Heart left ventricle (tissue), 16 donors: ENCODE data around the gene UCKL1. TPM values are rescaled to one million over a fixed set of nuclear protein-coding genes. Genes with fewer than 3 reads are reported as not detected.

Source experiments
- ATAC-seq, 4 donors: fragments of 200-7000 bp; cut with Tn5 transposase; one replicate each; pipeline ENCODE4 v1.9.1; 2020 to 2022; ENCODE audit warnings: moderate library complexity in 4 of 4, mild to moderate bottlenecking in 3 of 4, moderate number of reproducible peaks in 1 of 4
- DNase-seq, 5 donors: peaks; one replicate each; pipeline ENCODE4 v3.0.0-alpha.2; 2020
- H3K27ac ChIP-seq, 12 donors: fragments of 200-600 bp; sonication (generic) in 4 of 12; one replicate each; pipeline versions ENCODE4 v1.5.0 to v1.8.0; 2016 to 2022; ENCODE audit warnings: mild to moderate bottlenecking in 2 of 12
- H3K27me3 ChIP-seq, 9 donors: fragments of 200-600 bp; sonication (generic) in 2 of 9; one replicate each; pipeline versions ENCODE4 v1.5.1 to v1.8.0; 2016 to 2022; ENCODE audit warnings: mild to moderate bottlenecking in 3 of 9
- H3K36me3 ChIP-seq, 9 donors: fragments of 200-600 bp; sonication (generic) in 2 of 9; one replicate each; pipeline versions ENCODE4 v1.5.0 to v1.8.0; 2018 to 2022; ENCODE audit warnings: mild to moderate bottlenecking in 2 of 9
- H3K4me1 ChIP-seq, 12 donors: fragments of 200-600 bp; sonication (generic) in 4 of 12; one replicate each; pipeline versions ENCODE4 v1.5.0 to v1.8.0; 2016 to 2022; ENCODE audit warnings: mild to moderate bottlenecking in 3 of 12
- H3K4me3 ChIP-seq, 12 donors: fragments of 200-600 bp; sonication (generic) in 4 of 12; one replicate each; pipeline versions ENCODE4 v1.5.0 to v1.8.0; 2017 to 2022; ENCODE audit warnings: mild to moderate bottlenecking in 9 of 12, moderate library complexity in 4 of 12
- H3K9me3 ChIP-seq, 12 donors: fragments of 200-600 bp; sonication (generic) in 4 of 12; one replicate each; pipeline versions ENCODE4 v1.5.0 to v1.8.0; 2016 to 2022; ENCODE audit warnings: mild to moderate bottlenecking in 1 of 12
- POLR2A ChIP-seq, 2 donors: fragments of 450-650 bp; IDR thresholded peaks; one replicate each; pipeline ENCODE4 v1.6.1; 2017; ENCODE audit warnings: antibody characterized with exemption in 2 of 2, mild to moderate bottlenecking in 2 of 2, moderate library complexity in 2 of 2
- WGBS, 4 donors: extraction: QIAGEN DNeasy Blood & Tissue Kit in 2 of 4; methylation state at CpG; one replicate each; pipeline versions ENCODE4 v1.1.5 to v1.1.7; 2013 to 2018; 5-methylcytosine and 5-hydroxymethylcytosine counted together
- intact Hi-C, 10 donors: fragments of 100-400 bp; cut with DNase I; formaldehyde crosslinking; loops; one replicate each; pipeline versions ENCODE4 v1.11.1 to v1.14.2; 2022
- polyA plus RNA-seq, 2 donors: library from polyadenylated mRNA; stranded (reverse); fragments of 200-250 nt; gene quantifications; one replicate each; pipeline ENCODE4 v1.2.3, GENCODE V29; 2013
- total RNA-seq, 9 donors: library from RNA; depleted of rRNA in 2 of 9; stranded (reverse); fragments of >200 nt in 2 of 9; fragmentation: NEBNext Ultra II Directional in 3 of 9; extraction: Animal tissue kit (Norgen Biotek cat#: 25700) in 3 of 9; gene quantifications; one replicate each; pipeline versions ENCODE4 v1.1.0 to v1.2.4, GENCODE V29; 2016 to 2023
- TF ChIP-seq, protein P1 (sequence below), 12 donors: fragments of 200-600 bp; sonication (generic) in 4 of 12; IDR thresholded peaks; one replicate each; pipeline versions ENCODE4 v1.5.0 to v1.8.0; 2018 to 2022; ENCODE audit warnings: antibody characterized with exemption in 12 of 12, mild to moderate bottlenecking in 5 of 12
- donor health status: ischemic (EF 13 %, LVEDD 7.1; RV severe dilation, severe dysfunction).
- donor health status: healthy with polysubstance abuse.
- donor health status: DM: no; HTN: yes; CAD: no.
- donor health status: DM: no; HTN: no; CAD: no.
- donor health status: ischemic (EF 25% LVEDD 6.9; RV normal size, moderate dysfunction).
- donor health status: ischemic (EF 25% LVEDD 5.7; RV mildly dilated, moderate dysfunction).
- donor health status: healthy.
- donor health status: DM: yes; HTN: yes; CAD: no.
- donor health status: ischemic (EF 35%, LVEDD 5.7; RV mildly dilated, moderate dysfunction).
- donor health status: nonischemic (EF 11% LVEDD 7.7; RV severe dilation, severe dysfunction).
- donor health status: DM: yes; HTN: yes; CAD: no.
- donor health status: PGD.
- donor health status: ischemic (EF 29% LVEDD 5.4; RV normal size, mild dysfunction).
- donor health status: nonischemic (EF 23%, LVEDD 6.1; RV moderate dilation, normal function).

UCKL1 gene
- total and polyA plus RNA-seq, 11 donors: 27.7 to 49.7 (median 37.5) TPM

DNA sequence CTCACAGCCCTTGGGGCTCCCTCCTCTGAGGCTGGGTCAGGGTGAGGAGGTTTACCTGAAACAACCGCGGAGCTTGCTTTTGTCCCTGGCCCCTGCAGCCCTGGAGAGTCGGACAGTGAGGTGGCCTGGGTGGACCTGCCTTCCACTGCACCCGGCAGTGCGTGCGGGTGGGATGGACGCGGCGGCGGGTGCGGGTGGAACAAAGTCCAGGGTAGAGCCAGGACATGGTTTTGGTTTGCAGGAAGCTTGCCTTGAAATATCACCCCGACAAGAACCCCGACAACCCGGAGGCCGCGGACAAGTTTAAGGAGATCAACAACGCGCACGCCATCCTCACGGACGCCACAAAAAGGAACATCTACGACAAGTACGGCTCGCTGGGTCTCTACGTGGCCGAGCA is 27.1 kb downstream of the UCKL1 start:
- DNase-seq: no peak
- Histone ChIP-seq H3K9me3 (no peaks in the 10 kb centered on the region), H3K27me3 (no peaks in the 10 kb centered on the region), H3K36me3 (peaks cover 0 to 82% (median 58%) of the 10 kb centered on the region in 9 donors), H3K4me1 (peaks cover 0 to 28% (median 4%) of the 10 kb centered on the region in 12 donors), H3K4me3 (no peak overlapping the region), H3K27ac (no peak overlapping the region)
- WGBS, 4 donors: 95 to 97% (median 96%) methylated on average over 25 to 26 of the region's 26 CpGs
- intact Hi-C loops: no loop called here
- TF ChIP-seq POLR2A (IDR thresholded peaks at IDR 0.05): no peak
- TF ChIP-seq, protein P1, sequence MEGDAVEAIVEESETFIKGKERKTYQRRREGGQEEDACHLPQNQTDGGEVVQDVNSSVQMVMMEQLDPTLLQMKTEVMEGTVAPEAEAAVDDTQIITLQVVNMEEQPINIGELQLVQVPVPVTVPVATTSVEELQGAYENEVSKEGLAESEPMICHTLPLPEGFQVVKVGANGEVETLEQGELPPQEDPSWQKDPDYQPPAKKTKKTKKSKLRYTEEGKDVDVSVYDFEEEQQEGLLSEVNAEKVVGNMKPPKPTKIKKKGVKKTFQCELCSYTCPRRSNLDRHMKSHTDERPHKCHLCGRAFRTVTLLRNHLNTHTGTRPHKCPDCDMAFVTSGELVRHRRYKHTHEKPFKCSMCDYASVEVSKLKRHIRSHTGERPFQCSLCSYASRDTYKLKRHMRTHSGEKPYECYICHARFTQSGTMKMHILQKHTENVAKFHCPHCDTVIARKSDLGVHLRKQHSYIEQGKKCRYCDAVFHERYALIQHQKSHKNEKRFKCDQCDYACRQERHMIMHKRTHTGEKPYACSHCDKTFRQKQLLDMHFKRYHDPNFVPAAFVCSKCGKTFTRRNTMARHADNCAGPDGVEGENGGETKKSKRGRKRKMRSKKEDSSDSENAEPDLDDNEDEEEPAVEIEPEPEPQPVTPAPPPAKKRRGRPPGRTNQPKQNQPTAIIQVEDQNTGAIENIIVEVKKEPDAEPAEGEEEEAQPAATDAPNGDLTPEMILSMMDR (IDR thresholded peaks at IDR 0.05): no peak
- no peak for ATAC-seq

DNA sequence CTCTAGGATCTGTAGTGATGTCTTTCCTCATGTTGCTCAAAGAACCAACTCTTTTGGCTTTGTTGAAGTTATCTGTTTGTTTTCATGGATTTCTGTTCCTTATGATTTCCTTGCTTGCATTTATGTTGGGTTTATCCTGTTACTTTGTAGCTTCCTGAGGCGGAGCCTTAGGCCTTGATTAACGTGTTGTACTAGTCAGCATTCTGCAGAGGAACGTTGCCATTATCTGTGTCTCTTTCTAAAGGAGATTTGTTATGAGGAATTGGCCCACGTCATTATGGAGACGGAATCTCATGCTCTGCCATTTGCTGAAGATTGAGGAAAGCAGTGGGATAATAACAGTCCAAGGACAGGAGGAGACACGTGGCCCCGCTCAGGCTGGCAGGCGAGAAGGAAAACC is 29.9 kb downstream of the UCKL1 start:
- no peaks in the 10 kb centered on the region for H3K9me3 ChIP-seq
- TF ChIP-seq, protein P1 (IDR thresholded peaks at IDR 0.05): no peak
- WGBS, 4 donors: 74 to 78% (median 75%) methylated on average over 8 of the region's 8 CpGs
- no peak overlapping the region for H3K27ac ChIP-seq
- DNase-seq (no peak), ATAC-seq (no peak)
- H3K27me3 ChIP-seq: no peaks in the 10 kb centered on the region
- H3K36me3 ChIP-seq: peaks cover 0 to 64% (median 44%) of the 10 kb centered on the region in 9 donors
- H3K4me1 ChIP-seq: peaks cover 0 to 21% (median 4%) of the 10 kb centered on the region in 12 donors
- intact Hi-C loops: no loop called here
- no peak overlapping the region for H3K4me3 ChIP-seq

DNA sequence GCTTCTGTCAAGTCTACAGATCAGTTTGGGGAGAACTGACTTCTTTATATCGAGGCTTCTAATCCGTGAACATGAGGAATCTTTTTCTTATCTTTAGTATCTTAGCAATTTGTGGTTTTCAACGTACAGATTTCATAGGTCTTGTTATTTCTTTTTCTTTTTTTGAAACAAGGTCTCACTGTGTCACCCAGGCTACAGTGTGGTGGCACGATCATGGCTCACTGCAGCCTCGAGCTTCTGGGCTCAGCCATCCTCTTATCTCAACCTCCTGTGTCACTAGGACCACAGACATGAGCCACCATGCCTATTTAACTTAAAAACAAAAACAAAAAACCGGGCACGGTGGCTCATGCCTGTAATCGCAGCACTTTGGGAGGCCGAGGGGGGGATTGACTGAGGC is 32.0 kb downstream of the UCKL1 start:
- TF ChIP-seq, protein P1 (IDR thresholded peaks at IDR 0.05): no peak
- TF ChIP-seq POLR2A (IDR thresholded peaks at IDR 0.05): no peak
- 66 to 83% (median 77%) methylated on average over 9 of the region's 9 CpGs for WGBS, 4 donors
- no peak overlapping the region for H3K27ac ChIP-seq
- no peaks in the 10 kb centered on the region for H3K9me3 ChIP-seq
- no peaks in the 10 kb centered on the region for H3K27me3 ChIP-seq
- DNase-seq: no peak
- no peak overlapping the region for H3K4me3 ChIP-seq
- intact Hi-C loops: no loop called here
- peaks cover 0 to 57% (median 25%) of the 10 kb centered on the region in 9 donors for H3K36me3 ChIP-seq
- no peak for ATAC-seq
- peaks cover 0 to 11% (median 0%) of the 10 kb centered on the region in 12 donors for H3K4me1 ChIP-seq

DNA sequence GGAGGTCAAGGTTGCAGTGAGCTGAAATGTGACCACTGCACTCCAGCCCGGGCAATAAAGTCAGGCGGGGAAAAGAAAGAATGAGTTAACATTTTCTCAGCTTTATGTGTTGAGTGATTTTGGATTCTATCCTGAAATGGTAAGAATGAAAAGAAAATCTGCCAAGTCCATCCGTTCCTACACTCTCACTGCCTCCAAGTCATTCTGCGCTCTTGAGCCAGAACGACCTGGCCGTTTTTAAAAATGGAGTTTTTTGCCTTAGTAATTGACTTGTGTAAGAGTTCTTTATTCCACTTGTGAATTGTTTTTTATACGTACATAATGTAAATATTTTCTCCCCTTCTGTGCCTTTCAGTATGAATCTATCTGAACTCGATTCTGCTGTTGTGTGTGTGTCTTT is 32.6 kb downstream of the UCKL1 start:
- TF ChIP-seq POLR2A (IDR thresholded peaks at IDR 0.05): no peak
- TF ChIP-seq, protein P1 (IDR thresholded peaks at IDR 0.05): no peak
- Histone ChIP-seq H3K36me3 (peaks cover 0 to 57% (median 20%) of the 10 kb centered on the region in 9 donors), H3K9me3 (no peaks in the 10 kb centered on the region), H3K4me3 (no peak overlapping the region), H3K4me1 (peaks cover 0 to 11% (median 0%) of the 10 kb centered on the region in 12 donors), H3K27me3 (no peaks in the 10 kb centered on the region), H3K27ac (no peak overlapping the region)
- no peak for ATAC-seq
- DNase-seq: no peak
- intact Hi-C loops: no loop called here
- WGBS, 4 donors: 60 to 68% (median 66%) methylated on average over 8 of the region's 8 CpGs
